Testis (tissue), 2 donors: Measurements from ENCODE around the gene DMGDH.

ENCODE experiments used
- CTCF ChIP-seq, 3 experiments: fragments of 450-650 bp in 2 of 3; fragments of 200-600 bp in 1 of 3; sonication (generic) in 1 of 3; IDR thresholded peaks; one replicate each; pipeline ENCODE4 v1.5.1; 2016 to 2019; ENCODE audit warnings: antibody characterized with exemption in 3 of 3, mild to moderate bottlenecking in 2 of 3, moderate library complexity in 1 of 3
- POLR2A ChIP-seq: fragments of 450-650 bp; IDR thresholded peaks from one replicate; pipeline ENCODE4 v1.6.1; 2017; ENCODE audit warnings: antibody characterized with exemption, mild to moderate bottlenecking, moderate library complexity

DNA sequence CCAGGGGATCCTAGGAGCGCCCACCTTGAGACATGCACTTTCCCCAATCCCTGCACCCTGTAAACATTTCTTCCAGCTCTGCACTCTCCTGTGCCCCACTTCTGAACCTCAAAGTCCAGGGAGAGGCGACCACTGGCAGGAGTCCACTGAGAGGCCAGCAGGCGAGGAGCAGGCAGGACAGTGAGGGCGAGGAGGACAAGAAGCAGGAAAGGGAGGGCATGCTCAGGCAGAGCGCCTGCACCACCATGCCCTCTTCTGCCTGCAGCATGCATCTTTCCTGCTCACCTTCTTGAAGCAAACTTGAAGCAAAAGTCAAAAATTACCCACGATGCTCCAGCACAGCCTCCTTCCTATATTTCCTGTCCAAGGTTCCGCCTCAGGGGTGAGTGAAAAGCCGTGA, 94.4 kb downstream of the DMGDH start:
- no peak for TF ChIP-seq CTCF (IDR thresholded peaks at IDR 0.05)
- no peak for TF ChIP-seq POLR2A
